ENCODE results near the gene SLC7A6OS.

SLC7A6OS gene

DNA sequence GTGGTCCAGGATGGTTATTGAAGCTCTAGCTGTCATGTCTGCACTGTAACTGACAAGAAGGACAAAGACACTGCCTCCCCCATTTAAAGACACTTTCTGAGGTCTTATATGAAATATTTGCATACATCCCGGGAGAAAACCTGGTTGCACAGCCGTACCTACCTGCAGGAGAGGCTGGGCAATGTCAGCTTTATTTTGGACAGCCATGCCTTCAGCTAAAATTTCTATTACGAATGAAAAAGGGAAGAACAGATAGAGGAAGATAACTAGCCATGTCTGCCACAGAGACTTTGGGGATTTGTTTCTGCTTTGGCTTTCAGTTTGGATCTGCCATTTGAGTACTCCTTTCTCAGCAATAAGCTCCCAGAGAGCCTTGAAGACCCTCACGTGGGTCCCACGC, 27.4 kb downstream of the SLC7A6OS start:
- TF ChIP-seq, protein P1, sequence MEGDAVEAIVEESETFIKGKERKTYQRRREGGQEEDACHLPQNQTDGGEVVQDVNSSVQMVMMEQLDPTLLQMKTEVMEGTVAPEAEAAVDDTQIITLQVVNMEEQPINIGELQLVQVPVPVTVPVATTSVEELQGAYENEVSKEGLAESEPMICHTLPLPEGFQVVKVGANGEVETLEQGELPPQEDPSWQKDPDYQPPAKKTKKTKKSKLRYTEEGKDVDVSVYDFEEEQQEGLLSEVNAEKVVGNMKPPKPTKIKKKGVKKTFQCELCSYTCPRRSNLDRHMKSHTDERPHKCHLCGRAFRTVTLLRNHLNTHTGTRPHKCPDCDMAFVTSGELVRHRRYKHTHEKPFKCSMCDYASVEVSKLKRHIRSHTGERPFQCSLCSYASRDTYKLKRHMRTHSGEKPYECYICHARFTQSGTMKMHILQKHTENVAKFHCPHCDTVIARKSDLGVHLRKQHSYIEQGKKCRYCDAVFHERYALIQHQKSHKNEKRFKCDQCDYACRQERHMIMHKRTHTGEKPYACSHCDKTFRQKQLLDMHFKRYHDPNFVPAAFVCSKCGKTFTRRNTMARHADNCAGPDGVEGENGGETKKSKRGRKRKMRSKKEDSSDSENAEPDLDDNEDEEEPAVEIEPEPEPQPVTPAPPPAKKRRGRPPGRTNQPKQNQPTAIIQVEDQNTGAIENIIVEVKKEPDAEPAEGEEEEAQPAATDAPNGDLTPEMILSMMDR (IDR thresholded peaks at IDR 0.05; ENCODE audit: extremely low read depth, insufficient read depth, missing control alignments), result no peak
- DNase-seq (ENCODE audit: low spot score), result no peak
- in situ Hi-C loops (cut with MboI; ENCODE audit: low pct_unique_long_range_greater_than_20kb, low sequenced_read_pairs, unreplicated experiment), result no loop called here

DNA sequence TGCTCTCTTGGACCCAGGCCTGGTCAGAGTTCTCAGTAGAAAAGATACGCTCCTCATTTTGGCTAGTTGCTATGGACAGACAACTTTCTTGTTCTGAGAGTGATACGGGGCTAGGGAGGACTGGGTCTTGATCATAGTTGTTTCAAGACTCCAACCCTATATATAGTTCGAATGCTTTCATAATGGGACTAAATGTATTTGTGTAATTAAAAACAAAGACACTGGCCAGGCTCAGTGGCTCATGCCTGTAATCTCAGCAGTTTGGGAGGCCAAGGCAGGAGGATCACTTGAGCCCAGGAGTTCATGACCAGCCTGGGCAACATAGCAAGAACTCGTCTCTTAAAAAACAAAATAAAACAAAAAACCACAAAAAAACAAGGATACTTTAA, 28.7 kb downstream of the SLC7A6OS start:
- no peak for DNase-seq (ENCODE audit: low spot score)
- TF ChIP-seq, protein P1 (IDR thresholded peaks at IDR 0.05; ENCODE audit: extremely low read depth, insufficient read depth, missing control alignments), result no peak

DNA sequence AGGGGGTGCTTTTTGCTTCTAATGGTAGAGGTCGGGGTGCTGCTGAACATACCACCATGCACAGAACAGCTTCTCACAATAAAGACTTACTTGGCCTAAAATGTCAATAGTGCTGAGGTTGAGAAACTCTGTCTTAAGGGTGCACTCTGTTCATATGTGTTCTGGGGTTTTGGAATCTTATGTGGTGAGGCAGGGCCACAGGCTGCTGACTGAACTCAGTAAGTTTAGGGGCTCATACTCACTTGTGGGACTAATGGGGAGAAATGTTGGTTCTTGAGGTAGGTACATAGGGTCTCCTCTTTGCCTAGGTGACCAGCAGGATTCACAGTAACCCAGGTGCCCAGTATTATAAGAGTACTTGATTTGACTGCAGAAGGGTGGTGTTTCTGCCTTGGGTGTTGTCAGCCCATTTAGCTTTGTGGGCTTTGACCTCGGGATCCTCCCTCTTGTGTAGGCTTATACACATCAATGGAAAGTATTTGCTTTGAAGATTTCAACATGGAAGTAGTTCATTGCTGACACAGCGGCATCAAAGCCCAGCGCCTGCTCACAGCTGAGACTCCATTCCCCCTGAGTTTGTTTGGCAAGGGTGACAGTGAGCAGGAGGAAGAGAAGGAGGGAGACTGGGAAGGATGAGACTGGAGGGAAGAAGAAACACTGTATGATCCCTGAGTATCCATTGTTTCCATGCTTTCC, 29.2 kb downstream of the SLC7A6OS start:
- in situ Hi-C loops (cut with MboI; ENCODE audit: low pct_unique_long_range_greater_than_20kb, low sequenced_read_pairs, unreplicated experiment), result no loop called here
- TF ChIP-seq, protein P1 (IDR thresholded peaks at IDR 0.05; ENCODE audit: extremely low read depth, insufficient read depth, missing control alignments), result no peak
- no peak for DNase-seq (ENCODE audit: low spot score)

More for the DNA sequence above, 28.7 kb downstream of the SLC7A6OS start:
- in situ Hi-C loops (cut with MboI; ENCODE audit: low pct_unique_long_range_greater_than_20kb, low sequenced_read_pairs, unreplicated experiment), result no loop called here

DNA sequence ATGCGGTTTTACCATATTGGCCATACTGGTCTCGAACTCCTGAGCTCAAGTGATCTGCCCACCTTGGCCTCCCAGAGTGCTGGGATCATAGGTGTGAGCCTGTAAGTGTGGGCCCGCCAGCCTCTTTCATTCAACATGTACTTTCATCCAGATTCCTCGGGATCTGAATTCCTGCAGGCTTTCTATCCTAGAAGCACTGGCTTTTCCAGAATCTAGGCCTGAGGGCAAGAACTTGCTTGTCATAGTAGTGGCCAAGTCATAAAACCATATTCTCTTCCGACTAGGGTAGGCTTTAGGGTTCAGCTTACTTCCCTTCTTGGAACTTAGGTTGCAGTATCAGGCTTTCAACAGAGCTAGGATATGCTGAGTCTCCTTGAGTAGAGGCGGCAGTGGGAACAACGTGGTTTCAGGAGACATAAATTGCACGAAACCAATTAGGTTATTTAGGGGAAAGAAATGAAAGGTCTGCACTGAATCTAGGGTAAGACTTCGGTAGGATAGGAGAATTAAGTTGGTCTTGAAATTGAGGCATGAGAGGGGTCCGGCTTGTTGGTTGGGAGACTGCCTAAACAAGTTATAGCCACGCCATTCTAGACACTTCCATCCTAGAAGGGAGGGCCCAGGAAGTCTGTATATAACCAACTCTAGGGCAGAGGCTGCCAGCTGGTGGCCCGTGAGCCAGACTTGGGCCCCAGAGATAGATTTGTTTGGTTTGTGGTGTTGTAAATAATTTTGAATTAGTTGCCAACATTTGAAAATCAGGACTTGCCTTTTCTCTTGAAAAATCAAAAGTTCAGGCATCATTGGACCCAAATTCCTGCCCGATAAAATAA, 30.8 kb downstream of the SLC7A6OS start:
- DNase-seq (ENCODE audit: low spot score), result no peak
- TF ChIP-seq, protein P1 (IDR thresholded peaks at IDR 0.05; ENCODE audit: extremely low read depth, insufficient read depth, missing control alignments), result no peak
- in situ Hi-C loops (cut with MboI; ENCODE audit: low pct_unique_long_range_greater_than_20kb, low sequenced_read_pairs, unreplicated experiment), result no loop called here

DNA sequence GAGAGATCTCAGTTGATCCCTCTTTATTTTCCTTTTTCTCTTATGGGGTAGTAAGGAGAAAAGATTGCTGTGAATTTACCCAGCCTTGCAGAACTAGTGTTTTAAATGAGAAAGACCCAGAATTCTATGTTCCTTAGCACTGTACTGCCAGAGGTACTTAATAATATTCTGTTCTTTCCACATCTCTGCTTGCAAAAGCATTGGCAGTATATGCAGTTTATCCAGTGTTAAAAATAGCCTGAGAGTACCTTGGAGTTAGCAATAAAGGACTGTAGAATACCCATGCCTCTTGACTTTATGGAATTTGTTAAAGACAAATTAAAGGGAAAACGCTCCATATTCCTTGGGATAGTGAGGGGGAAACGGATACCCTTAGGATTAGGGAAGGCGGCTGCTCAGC, 34.5 kb downstream of the SLC7A6OS start:
- in situ Hi-C loops (cut with MboI; ENCODE audit: low pct_unique_long_range_greater_than_20kb, low sequenced_read_pairs, unreplicated experiment), result no loop called here

DNA sequence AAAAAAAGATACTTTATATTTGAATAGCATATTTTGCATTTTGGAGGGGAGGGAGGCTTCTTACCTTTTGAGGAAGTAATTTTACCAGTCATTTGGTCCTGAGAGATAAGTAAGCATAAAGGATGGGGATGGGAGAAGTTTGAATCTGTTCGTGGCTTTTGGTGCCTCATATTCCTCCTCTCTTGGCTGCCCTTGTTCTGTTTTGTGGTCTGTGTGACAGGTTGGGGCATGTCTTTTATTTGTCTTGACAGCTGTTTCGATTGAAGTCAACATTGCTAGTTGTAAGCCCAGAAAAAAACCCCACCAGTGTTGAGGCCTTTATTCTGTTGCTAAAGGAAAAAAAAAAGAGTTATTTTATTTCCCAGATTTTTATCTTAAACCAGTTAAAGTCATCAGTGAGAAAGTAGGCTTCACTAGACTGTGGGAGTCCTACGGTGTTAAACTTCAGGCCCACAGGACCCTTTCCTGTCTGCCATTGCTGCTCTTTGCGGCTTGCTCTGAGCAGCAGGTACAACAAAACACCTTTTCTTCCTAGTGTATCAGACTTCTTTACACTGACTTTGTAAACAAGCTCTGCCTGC, 35.0 kb downstream of the SLC7A6OS start:
- DNase-seq (ENCODE audit: low spot score), result peak; percentile 82
- in situ Hi-C loops (cut with MboI; ENCODE audit: low pct_unique_long_range_greater_than_20kb, low sequenced_read_pairs, unreplicated experiment), result no loop called here
- TF ChIP-seq, protein P1 (IDR thresholded peaks at IDR 0.05; ENCODE audit: extremely low read depth, insufficient read depth, missing control alignments), result no peak

More for the DNA sequence above, 34.5 kb downstream of the SLC7A6OS start:
- TF ChIP-seq, protein P1 (IDR thresholded peaks at IDR 0.05; ENCODE audit: extremely low read depth, insufficient read depth, missing control alignments), result no peak
- DNase-seq (ENCODE audit: low spot score), result no peak
